Upper lobe of right lung (tissue), 1 donor: ENCODE data around the gene YBX2. TPM values are rescaled to one million over a fixed set of nuclear protein-coding genes. Genes with fewer than 3 reads are reported as not detected.

Experiments used
- ATAC-seq: fragments of 200-7000 bp; cut with Tn5 transposase; one replicate; pipeline ENCODE4 v1.9.1; 2020; ENCODE audit warnings: mild to moderate bottlenecking, moderate library complexity
- DNase-seq: peaks from one replicate; pipeline ENCODE4 v3.0.0-alpha.2; 2020
- H3K27ac ChIP-seq: fragments of 200-600 bp; one replicate; pipeline ENCODE4 v1.8.0; 2022
- H3K27me3 ChIP-seq: fragments of 200-600 bp; one replicate; pipeline ENCODE4 v1.8.0; 2022; ENCODE audit warnings: mild to moderate bottlenecking
- H3K36me3 ChIP-seq: fragments of 200-600 bp; one replicate; pipeline ENCODE4 v1.8.0; 2022
- H3K4me1 ChIP-seq: fragments of 200-600 bp; one replicate; pipeline ENCODE4 v1.8.0; 2022
- H3K4me3 ChIP-seq: fragments of 200-600 bp; one replicate; pipeline ENCODE4 v1.8.0; 2022; ENCODE audit warnings: mild to moderate bottlenecking
- H3K9me3 ChIP-seq: fragments of 200-600 bp; one replicate; pipeline ENCODE4 v1.8.0; 2022
- CTCF ChIP-seq: fragments of 200-600 bp; IDR thresholded peaks from one replicate; pipeline ENCODE4 v1.8.0; 2022; ENCODE audit warnings: antibody characterized with exemption
- intact Hi-C: fragments of 100-400 bp; cut with DNase I; formaldehyde crosslinking; loops from one replicate; pipeline ENCODE4 v1.11.0; 2022
- total RNA-seq: library from RNA; stranded (reverse); fragmentation: NEBNext Ultra II Directional; extraction: Animal tissue kit (Norgen Biotek cat#: 25700); gene quantifications from one replicate; pipeline ENCODE4 v1.2.1, GENCODE V29; 2021
- donor health status: DM: no; HTN: yes; CAD: no; lungs with severe emphysema.

YBX2 gene
- total RNA-seq, 1 donor from 2014 or later: not detected

- DNase-seq (no peak), ATAC-seq (no peak)
- Histone ChIP-seq H3K36me3 (peaks cover 47% of the 10 kb centered on the region), H3K4me1 (peaks cover 10% of the 10 kb centered on the region), H3K9me3 (no peaks in the 10 kb centered on the region), H3K27me3 (no peaks in the 10 kb centered on the region), H3K27ac (no peak overlapping the region), H3K4me3 (no peak overlapping the region)
- TF ChIP-seq CTCF: no peak
- intact Hi-C loops: no loop called here
These were observed 30.6 kb upstream of the YBX2 start for GRCh38 chr17:7325031-7325528.

- Histone ChIP-seq H3K4me3 (no peak overlapping the region), H3K36me3 (peaks cover 48% of the 10 kb centered on the region), H3K9me3 (no peaks in the 10 kb centered on the region), H3K27me3 (no peaks in the 10 kb centered on the region), H3K4me1 (peaks cover 10% of the 10 kb centered on the region), H3K27ac (no peak overlapping the region)
- intact Hi-C loops: no loop called here
- DNase-seq: no peak
- TF ChIP-seq CTCF: no peak
- no peak for ATAC-seq
These were observed 30.0 kb upstream of the YBX2 start for GRCh38 chr17:7324438-7324779.

- DNase-seq (peak; percentile 77), ATAC-seq (peak; percentile 47)
- H3K27me3 ChIP-seq: no peaks in the 10 kb centered on the region
- no peak overlapping the region for H3K27ac ChIP-seq
- no peak overlapping the region for H3K4me3 ChIP-seq
- H3K9me3 ChIP-seq: no peaks in the 10 kb centered on the region
- peak; percentile 74 for TF ChIP-seq CTCF
- H3K4me1 ChIP-seq: peaks cover 10% of the 10 kb centered on the region
- intact Hi-C loops: no loop called here
- H3K36me3 ChIP-seq: peaks cover 52% of the 10 kb centered on the region
These were observed 29.4 kb upstream of the YBX2 start for GRCh38 chr17:7323731-7324437.

- Histone ChIP-seq H3K27ac (no peak overlapping the region), H3K4me1 (no peaks in the 10 kb centered on the region), H3K27me3 (no peaks in the 10 kb centered on the region), H3K36me3 (peaks cover 64% of the 10 kb centered on the region), H3K4me3 (no peak overlapping the region), H3K9me3 (no peaks in the 10 kb centered on the region)
- DNase-seq: no peak
- intact Hi-C loops: no loop called here
- ATAC-seq: no peak
- TF ChIP-seq CTCF: no peak
These were observed 28.2 kb upstream of the YBX2 start for GRCh38 chr17:7322520-7323194.

GRCh38 chr17:7321466-7321865, 27.0 kb upstream of the YBX2 start:
- H3K4me1 ChIP-seq: peaks cover under 1% of the 10 kb centered on the region
- intact Hi-C loops: no loop called here
- H3K4me3 ChIP-seq: no peak overlapping the region
- H3K9me3 ChIP-seq: no peaks in the 10 kb centered on the region
- no peak for TF ChIP-seq CTCF
- DNase-seq (no peak), ATAC-seq (no peak)
- no peak overlapping the region for H3K27ac ChIP-seq
- H3K27me3 ChIP-seq: no peaks in the 10 kb centered on the region
- H3K36me3 ChIP-seq: peaks cover 72% of the 10 kb centered on the region
